ENCODE measurements around the gene SLC10A7. TPM values are rescaled to one million over a fixed set of nuclear protein-coding genes. Genes with fewer than 3 reads are reported as not detected.

Gene SLC10A7
- total and polyA plus RNA-seq, 9 of the 15 experiments (the other 6 are each of a cell fraction or from before 2014, with no cell fraction given) = 6.4 to 22.8 (median 16.1) TPM

DNA sequence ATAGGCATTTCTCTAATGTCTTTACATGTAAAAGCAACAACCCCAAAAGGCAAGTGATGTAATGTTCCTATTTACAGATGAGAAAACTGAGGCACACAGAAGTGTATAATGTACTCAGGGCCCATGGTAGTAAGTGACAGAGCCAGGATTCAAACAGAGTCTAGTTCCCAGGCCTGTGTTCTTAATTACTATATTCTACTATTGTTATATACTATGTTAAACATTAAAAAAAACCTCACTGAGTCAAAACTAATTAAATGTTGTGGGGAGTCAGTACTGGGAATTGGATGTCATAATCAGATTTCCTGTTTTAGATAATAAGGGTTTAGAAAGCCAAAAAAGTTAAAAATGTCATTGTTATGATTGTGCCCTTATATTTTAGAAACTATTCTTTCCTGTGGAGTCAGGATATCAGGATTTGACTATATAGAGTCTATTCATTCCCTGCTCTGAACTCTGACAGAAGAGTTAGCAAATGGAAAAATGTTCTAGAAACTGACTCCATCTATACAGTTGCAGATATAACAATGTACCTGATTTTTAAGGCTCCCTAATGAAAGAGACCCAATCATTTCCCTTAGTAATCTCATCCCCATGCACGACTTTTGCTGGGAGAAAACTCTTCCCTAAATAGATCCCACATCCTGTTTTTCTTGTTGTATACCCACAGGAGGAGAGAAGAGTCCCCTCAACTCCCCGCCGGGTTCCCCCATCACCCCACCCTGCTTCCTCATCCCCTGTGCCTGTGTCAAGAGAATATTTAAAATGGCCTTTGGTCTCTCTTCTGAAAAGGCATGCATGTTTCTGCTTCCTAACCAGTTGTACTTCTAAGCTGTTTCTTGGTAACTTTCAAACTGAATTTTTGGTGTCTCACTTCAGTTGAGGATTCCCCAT lies 237.7 kb downstream of the SLC10A7 start:
- intact Hi-C loops (cut with micrococcal nuclease) = no loop called here

More for the DNA sequence above, 237.7 kb downstream of the SLC10A7 start:
- Histone ChIP-seq H3K4me2 (ENCODE audit: insufficient read depth, low read length) (no peak overlapping the region), H3K79me2 (ENCODE audit: control insufficient read depth, insufficient read depth, low read length) (no peaks in the 10 kb centered on the region), H3K27me3 (ENCODE audit: control insufficient read depth in 2 of 2, insufficient read depth in 2 of 2, low read length in 2 of 2) (no peaks in the 10 kb centered on the region), H4K20me1 (replicated peaks; ENCODE audit: control insufficient read depth, insufficient read depth, low read length) (no peaks in the 10 kb centered on the region), H3K4me1 (replicated peaks in 1 of 2; ENCODE audit: control insufficient read depth in 2 of 2, insufficient read depth in 2 of 2, low read length in 2 of 2) (no peaks in the 10 kb centered on the region), H3K27ac (ENCODE audit: extremely low read depth, low read depth, low read length) (no peak overlapping the region), H3K9ac (ENCODE audit: insufficient read depth in 1 of 2, low read depth in 2 of 2, low read length in 2 of 2) (no peak overlapping the region), H3K9me3 (replicated peaks; ENCODE audit: control insufficient read depth, insufficient read depth, low read depth, low read length) (no peaks in the 10 kb centered on the region), H3K36me3 (ENCODE audit: control insufficient read depth, insufficient read depth, low read length) (no peaks in the 10 kb centered on the region), H3K9me1 (ENCODE audit: control insufficient read depth, insufficient read depth, low read length) (no peaks in the 10 kb centered on the region), H3K4me3 (no peak overlapping the region), H2AFZ (ENCODE audit: low read depth, low read length) (no peak overlapping the region)
- ATAC-seq (no peak), DNase-seq (ENCODE audit: extremely low read depth in 1 of 4, low spot score in 3 of 4) (no peak), FAIRE-seq (no peak)
- WGBS (ENCODE audit: insufficient coverage, low coverage, missing lambda C conversion rate) = 49% methylated on average over 3 of the region's 3 CpGs
- ChIA-PET CTCF (ENCODE audit: low intra/inter-chr PET ratio) (no interaction called here), POLR2A (no interaction called here)
- no TSS peak for BruUV-seq (replicated peaks)
- in situ Hi-C loops (cut with MboI) = no loop called here
- TF ChIP-seq ZNF274 (IDR thresholded peaks at IDR 0.05; ENCODE audit: borderline replicate concordance, low read depth, low read length) (no peak), U2AF2 (optimal IDR thresholded peaks at IDR 0.05; ENCODE audit: low read depth, low read length) (no peak), HMG20A (CRISPR knock-in tag; conservative IDR thresholded peaks at IDR 0.05) (no peak), SETDB1 (IDR thresholded peaks at IDR 0.05; ENCODE audit: low read length) (no peak), BRCA1 (IDR thresholded peaks at IDR 0.05) (no peak), BRCA1 (CRISPR knock-in tag; IDR thresholded peaks at IDR 0.05) (no peak), POU5F1 (IDR thresholded peaks at IDR 0.05; ENCODE audit: borderline replicate concordance, low read depth, low read length, partially characterized antibody) (no peak), ZKSCAN1 (IDR thresholded peaks at IDR 0.05; ENCODE audit: low read depth, low read length) (no peak), CBX1 (IDR thresholded peaks at IDR 0.05; ENCODE audit: low read depth) (no peak), SRSF7 (optimal IDR thresholded peaks at IDR 0.05; ENCODE audit: low read depth, low read length) (no peak), ESRRA (IDR thresholded peaks at IDR 0.05; ENCODE audit: borderline replicate concordance, low read depth) (no peak), SIRT6 (IDR thresholded peaks at IDR 0.05; ENCODE audit: low read depth, low read length) (no peak), MCM5 (IDR thresholded peaks at IDR 0.05; ENCODE audit: low read depth) (no peak)
- TF ChIP-seq, protein P1, sequence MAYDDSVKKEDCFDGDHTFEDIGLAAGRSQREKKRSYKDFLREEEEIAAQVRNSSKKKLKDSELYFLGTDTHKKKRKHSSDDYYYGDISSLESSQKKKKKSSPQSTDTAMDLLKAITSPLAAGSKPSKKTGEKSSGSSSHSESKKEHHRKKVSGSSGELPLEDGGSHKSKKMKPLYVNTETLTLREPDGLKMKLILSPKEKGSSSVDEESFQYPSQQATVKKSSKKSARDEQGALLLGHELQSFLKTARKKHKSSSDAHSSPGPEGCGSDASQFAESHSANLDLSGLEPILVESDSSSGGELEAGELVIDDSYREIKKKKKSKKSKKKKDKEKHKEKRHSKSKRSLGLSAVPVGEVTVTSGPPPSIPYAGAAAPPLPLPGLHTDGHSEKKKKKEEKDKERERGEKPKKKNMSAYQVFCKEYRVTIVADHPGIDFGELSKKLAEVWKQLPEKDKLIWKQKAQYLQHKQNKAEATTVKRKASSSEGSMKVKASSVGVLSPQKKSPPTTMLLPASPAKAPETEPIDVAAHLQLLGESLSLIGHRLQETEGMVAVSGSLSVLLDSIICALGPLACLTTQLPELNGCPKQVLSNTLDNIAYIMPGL (CRISPR knock-in tag; IDR thresholded peaks at IDR 0.05) = no peak
- TF ChIP-seq, protein P2, sequence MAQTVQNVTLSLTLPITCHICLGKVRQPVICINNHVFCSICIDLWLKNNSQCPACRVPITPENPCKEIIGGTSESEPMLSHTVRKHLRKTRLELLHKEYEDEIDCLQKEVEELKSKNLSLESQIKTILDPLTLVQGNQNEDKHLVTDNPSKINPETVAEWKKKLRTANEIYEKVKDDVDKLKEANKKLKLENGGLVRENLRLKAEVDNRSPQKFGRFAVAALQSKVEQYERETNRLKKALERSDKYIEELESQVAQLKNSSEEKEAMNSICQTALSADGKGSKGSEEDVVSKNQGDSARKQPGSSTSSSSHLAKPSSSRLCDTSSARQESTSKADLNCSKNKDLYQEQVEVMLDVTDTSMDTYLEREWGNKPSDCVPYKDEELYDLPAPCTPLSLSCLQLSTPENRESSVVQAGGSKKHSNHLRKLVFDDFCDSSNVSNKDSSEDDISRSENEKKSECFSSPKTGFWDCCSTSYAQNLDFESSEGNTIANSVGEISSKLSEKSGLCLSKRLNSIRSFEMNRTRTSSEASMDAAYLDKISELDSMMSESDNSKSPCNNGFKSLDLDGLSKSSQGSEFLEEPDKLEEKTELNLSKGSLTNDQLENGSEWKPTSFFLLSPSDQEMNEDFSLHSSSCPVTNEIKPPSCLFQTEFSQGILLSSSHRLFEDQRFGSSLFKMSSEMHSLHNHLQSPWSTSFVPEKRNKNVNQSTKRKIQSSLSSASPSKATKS (CRISPR knock-in tag; IDR thresholded peaks at IDR 0.05) = no peak

All from K562 (cell line).